GM23338 (cell line): ENCODE results near the gene C16orf74. TPM values are rescaled to one million over a fixed set of nuclear protein-coding genes. Genes with fewer than 3 reads are reported as not detected.

Experiments used
- ATAC-seq: fragments of 200-7000 bp; cut with Tn5 transposase; 3 replicates; pipeline ENCODE4 v1.9.1; 2020
- DNase-seq: peaks from one replicate; pipeline ENCODE4 v3.0.0-alpha.2; 2015; ENCODE audit warnings: low spot score
- H2AFZ ChIP-seq: fragments of 200-600 bp; sonication (generic); 2 replicates; pipeline ENCODE4 v1.8.0; 2016; ENCODE audit warnings: antibody characterized with exemption, mild to moderate bottlenecking, moderate library complexity
- H3F3A ChIP-seq: fragments of 200-600 bp; sonication (generic); replicated peaks from 2 replicates; pipeline ENCODE4 v1.8.0; 2017; ENCODE audit warnings: antibody characterized with exemption, mixed run types, low read depth
- H3K27ac ChIP-seq: fragments of 200-600 bp; sonication (generic); 2 replicates; pipeline ENCODE4 v1.6.1; 2016; ENCODE audit warnings: low read depth
- H3K27me3 ChIP-seq: fragments of 200-600 bp; sonication (generic); 2 replicates; pipeline ENCODE4 v1.8.0; 2016; ENCODE audit warnings: mild to moderate bottlenecking, mixed run types, moderate library complexity; ENCODE audit not compliant: insufficient read depth
- H3K36me3 ChIP-seq: fragments of 200-600 bp; sonication (generic); 2 replicates; pipeline ENCODE4 v1.8.0; 2016; ENCODE audit warnings: mild to moderate bottlenecking; ENCODE audit not compliant: insufficient read depth
- H3K4me1 ChIP-seq: fragments of 200-600 bp; sonication (generic); 2 replicates; pipeline ENCODE4 v1.8.0; 2016; ENCODE audit warnings: mild to moderate bottlenecking, moderate library complexity; ENCODE audit not compliant: insufficient read depth
- H3K4me2 ChIP-seq: fragments of 200-600 bp; sonication (generic); 2 replicates; pipeline ENCODE4 v1.7.1; 2017; ENCODE audit warnings: mixed run types
- H3K4me3 ChIP-seq: fragments of 200-600 bp; sonication (generic); 2 replicates; pipeline ENCODE4 v1.6.1; 2016; ENCODE audit warnings: mixed run types
- H3K79me2 ChIP-seq: fragments of 200-600 bp; sonication (generic); replicated peaks from 2 replicates; pipeline ENCODE4 v1.8.0; 2017; ENCODE audit warnings: mild to moderate bottlenecking; ENCODE audit not compliant: insufficient read depth
- H3K9me2 ChIP-seq: fragments of 200-600 bp; sonication (generic); 2 replicates; pipeline ENCODE4 v1.8.0; 2017; ENCODE audit not compliant: insufficient read depth
- H4K20me1 ChIP-seq: fragments of 200-600 bp; sonication (generic); replicated peaks from 2 replicates; pipeline ENCODE4 v1.8.0; 2017; ENCODE audit warnings: mild to moderate bottlenecking; ENCODE audit not compliant: insufficient read depth
- H3K27ac Mint-ChIP-seq: 2 replicates; pipeline ENCODE4 v1.8.0; 2020; ENCODE audit warnings: inconsistent platforms, mild to moderate bottlenecking, moderate library complexity, mixed read lengths
- H3K27me3 Mint-ChIP-seq: 3 replicates; pipeline ENCODE4 v1.8.0; 2022; ENCODE audit warnings: low read depth, mild to moderate bottlenecking, moderate library complexity, mixed read lengths, inconsistent platforms; ENCODE audit not compliant: insufficient read depth, poor library complexity
- H3K36me3 Mint-ChIP-seq: 3 replicates; pipeline ENCODE4 v1.8.0; 2021; ENCODE audit warnings: low read depth, mild to moderate bottlenecking, inconsistent platforms, moderate library complexity, mixed read lengths
- H3K4me1 Mint-ChIP-seq: 3 replicates; pipeline ENCODE4 v1.8.0; 2020; ENCODE audit warnings: mild to moderate bottlenecking, inconsistent platforms, mixed read lengths
- H3K4me3 Mint-ChIP-seq: 3 replicates; pipeline ENCODE4 v1.8.0; 2021; ENCODE audit warnings: moderate library complexity, mild to moderate bottlenecking, inconsistent platforms, mixed read lengths
- H3K9me3 Mint-ChIP-seq: 3 replicates; pipeline ENCODE4 v1.8.0; 2020; ENCODE audit warnings: moderate library complexity, mild to moderate bottlenecking, inconsistent platforms, mixed read lengths
- CREB1 ChIP-seq: fragments of 250-450 bp; sonication (Bioruptor Pico); IDR thresholded peaks from 2 replicates; pipeline ENCODE4 v1.5.0; 2020; ENCODE audit warnings: low read depth, mild to moderate bottlenecking, moderate library complexity
- EZH2 ChIP-seq: fragments of 200-600 bp; sonication (generic); IDR thresholded peaks from one replicate; pipeline ENCODE4 v1.8.0; 2017; ENCODE audit warnings: antibody characterized with exemption, mild to moderate bottlenecking, low read depth; ENCODE audit not compliant: unreplicated experiment
- JUNB ChIP-seq: IDR thresholded peaks from one replicate; pipeline ENCODE4 v1.6.1; 2016; ENCODE audit warnings: antibody characterized with exemption; ENCODE audit not compliant: unreplicated experiment
- STAT1 ChIP-seq: IDR thresholded peaks from one replicate; pipeline ENCODE4 v1.6.1; 2016; ENCODE audit warnings: antibody characterized with exemption; ENCODE audit not compliant: unreplicated experiment
- ZNF114 ChIP-seq: fragments of 250-450 bp; sonication (Bioruptor Pico); IDR thresholded peaks from 2 replicates; pipeline ENCODE4 v1.5.0; 2020; ENCODE audit warnings: mild to moderate bottlenecking, moderate library complexity
- ZNF331 ChIP-seq: fragments of 250-450 bp; sonication (Bioruptor Pico); IDR thresholded peaks from 2 replicates; pipeline ENCODE4 v1.5.0; 2020; ENCODE audit warnings: low read depth, mild to moderate bottlenecking, moderate library complexity
- ZNF462 ChIP-seq: fragments of 250-450 bp; sonication (Bioruptor Pico); IDR thresholded peaks from 2 replicates; pipeline ENCODE4 v1.5.0; 2020; ENCODE audit warnings: mild to moderate bottlenecking, moderate library complexity
- polyA plus RNA-seq: library from polyadenylated mRNA; unstranded; fragments of >200 nt; fragmentation: Nextera tagmentation; extraction: Ambion mirVana; gene quantifications from 2 replicates; pipeline ENCODE4 v1.2.1, GENCODE V29; 2016
- total RNA-seq: library from RNA; depleted of rRNA; stranded (reverse); fragments of >200 nt; shearing (Covaris generic); gene quantifications from 2 replicates; pipeline ENCODE4 v1.2.3, GENCODE V29; 2014

Gene C16orf74
- total and polyA plus RNA-seq, 2 experiments from 2014 or later, result 12.1 to 19.1 TPM

GRCh38 chr16:85712801-85713200 is 38.1 kb downstream of the C16orf74 start:
- peaks cover 14% of the 10 kb centered on the region for H3K36me3 Mint-ChIP-seq
- Histone ChIP-seq H3K9me2 (no peaks in the 10 kb centered on the region), H3K4me3 (no peak overlapping the region), H3K27ac (no peak overlapping the region), H3K79me2 (no peaks in the 10 kb centered on the region), H4K20me1 (no peaks in the 10 kb centered on the region), H3K4me2 (no peak overlapping the region), H3K4me1 (peaks cover 3% of the 10 kb centered on the region; the same call in 1 of the 2 replicates), H2AFZ (no peak overlapping the region), H3F3A (no peaks in the 10 kb centered on the region; the same call in 1 of the 2 replicates), H3K36me3 (no peaks in the 10 kb centered on the region), H3K27me3 (no peaks in the 10 kb centered on the region)
- H3K4me3 Mint-ChIP-seq, result no peak overlapping the region
- no peak overlapping the region for H3K27ac Mint-ChIP-seq
- TF ChIP-seq STAT1, result no peak
- no peak for TF ChIP-seq EZH2
- TF ChIP-seq CREB1, result no peak
- TF ChIP-seq ZNF331 (CRISPR knock-in tag), result no peak
- TF ChIP-seq ZNF114 (CRISPR knock-in tag), result no peak
- TF ChIP-seq JUNB, result no peak
- TF ChIP-seq ZNF462 (CRISPR knock-in tag), result no peak
- H3K4me1 Mint-ChIP-seq, result peaks cover 23% of the 10 kb centered on the region
- DNase-seq (no peak), ATAC-seq (no peak)
- peaks cover 17% of the 10 kb centered on the region for H3K27me3 Mint-ChIP-seq
- H3K9me3 Mint-ChIP-seq, result peaks cover 8% of the 10 kb centered on the region; the same call in 2 of the 3 replicates
